ENCODE measurements around the gene RAB5A.

RAB5A gene

DNA sequence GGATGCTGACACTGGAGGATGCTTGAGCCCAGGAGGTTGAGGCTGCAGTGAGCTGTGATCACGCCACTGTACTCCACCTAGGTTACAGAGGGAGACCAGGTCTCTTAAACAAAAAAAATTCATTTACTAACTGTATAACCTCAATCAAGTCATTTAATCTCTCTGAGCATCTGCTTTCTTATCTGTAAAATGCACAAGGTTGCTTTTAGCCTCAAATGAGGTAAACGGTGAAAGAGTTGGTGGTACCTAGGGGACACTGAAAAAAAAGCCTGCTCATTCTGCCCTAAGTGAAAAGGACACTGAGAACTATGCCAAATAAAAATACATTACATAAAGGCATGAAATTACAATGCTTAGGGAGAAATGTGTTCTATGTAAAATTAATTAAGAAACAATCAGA is 61.7 kb downstream of the RAB5A start:
- H2AK5ac ChIP-seq (ENCODE audit: low read length): no peak overlapping the region

DNA sequence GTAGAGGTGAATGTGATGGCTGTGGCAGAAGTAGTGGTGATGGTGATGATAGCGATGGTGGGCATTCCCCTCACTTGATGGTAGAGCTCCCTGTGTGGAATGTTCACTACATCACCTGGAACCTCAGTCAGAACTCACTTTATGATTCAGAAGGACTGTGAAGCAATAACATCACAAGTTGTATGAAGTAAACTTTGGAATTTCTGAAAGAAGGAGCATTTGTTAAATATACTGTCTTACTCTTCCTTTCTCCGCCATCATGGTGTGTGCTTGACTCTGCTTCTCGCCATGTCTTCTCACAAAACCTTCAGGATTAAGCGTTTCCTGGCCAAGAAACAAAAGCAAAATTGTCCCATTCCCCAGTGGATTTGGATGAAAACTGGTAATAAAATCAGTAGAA is 65.3 kb downstream of the RAB5A start, which contains the start of gene PP2D1:
Gene PP2D1 (minus strand): TSS at position 101 of the 400 bp plus-strand sequence. CDS start 192 bp downstream, outside the sequence.
- no peaks in the 10 kb centered on the region for H3K79me1 ChIP-seq (ENCODE audit: low read length)
- no peak within 1 kb of the TSS for H3K27ac ChIP-seq (ENCODE audit: low read depth, low read length)
- H2BK12ac ChIP-seq (ENCODE audit: low read length): no peak within 1 kb of the TSS
- no peak within 1 kb of the TSS for H4K91ac ChIP-seq (ENCODE audit: low read depth, low read length)
- no peak within 1 kb of the TSS for H2BK120ac ChIP-seq (ENCODE audit: insufficient read depth, low read length, poor library complexity)
- H2AFZ ChIP-seq (ENCODE audit: insufficient read depth, low read length, poor library complexity): no peak within 1 kb of the TSS
- no peaks in the 10 kb centered on the region for H3K79me2 ChIP-seq (ENCODE audit: control insufficient read depth, insufficient read depth, low read length, poor library complexity)
- H2AK5ac ChIP-seq (ENCODE audit: low read length): no peak within 1 kb of the TSS
- no peak within 1 kb of the TSS for H3K4me2 ChIP-seq (ENCODE audit: low read length)
- H3K4me1 ChIP-seq (ENCODE audit: control insufficient read depth in 1 of 2, insufficient read depth in 2 of 2, low read length in 2 of 2): no peaks in the 10 kb centered on the region
- H4K8ac ChIP-seq (ENCODE audit: low read depth, low read length): no peak within 1 kb of the TSS
- no CpG with 5 or more reads among the region's 4 CpGs for WGBS (ENCODE audit: extremely low coverage, insufficient coverage, insufficient read length)
- no peak within 1 kb of the TSS for H3K14ac ChIP-seq (ENCODE audit: low read length)
- no peak within 1 kb of the TSS for H3K23ac ChIP-seq (ENCODE audit: low read length)
- no peak within 1 kb of the TSS for H3K18ac ChIP-seq (ENCODE audit: low read length)
- no peak within 1 kb of the TSS for H3K4ac ChIP-seq (ENCODE audit: low read depth, low read length)
- H3K36me3 ChIP-seq (ENCODE audit: control insufficient read depth in 1 of 2, insufficient read depth in 2 of 2, low read length in 2 of 2): no peaks in the 10 kb centered on the region
- H2BK5ac ChIP-seq (ENCODE audit: low read depth, low read length, poor library complexity): no peak within 1 kb of the TSS
- no peaks in the 10 kb centered on the region for H3K9me3 ChIP-seq (ENCODE audit: insufficient read depth, low read depth, low read length)
- H3K4me3 ChIP-seq (ENCODE audit: low read depth, low read length): no peak within 1 kb of the TSS
- no peak within 1 kb of the TSS for H4K12ac ChIP-seq (ENCODE audit: low read depth, low read length)
- no peak within 1 kb of the TSS for H3K9ac ChIP-seq (ENCODE audit: low read length)
- peak; percentile 22 to 26 for DNase-seq
- no peaks in the 10 kb centered on the region for H3K27me3 ChIP-seq (ENCODE audit: insufficient read depth, low read length)

More for the DNA sequence above, 61.7 kb downstream of the RAB5A start:
- no peak overlapping the region for H3K4ac ChIP-seq (ENCODE audit: low read depth, low read length)
- H3K4me2 ChIP-seq (ENCODE audit: low read length): no peak overlapping the region
- H3K14ac ChIP-seq (ENCODE audit: low read length): no peak overlapping the region
- no peak overlapping the region for H3K18ac ChIP-seq (ENCODE audit: low read length)
- no peaks in the 10 kb centered on the region for H3K36me3 ChIP-seq (ENCODE audit: control insufficient read depth in 1 of 2, insufficient read depth in 2 of 2, low read length in 2 of 2)
- no peak overlapping the region for H2BK12ac ChIP-seq (ENCODE audit: low read length)
- no peaks in the 10 kb centered on the region for H3K27me3 ChIP-seq (ENCODE audit: insufficient read depth, low read length)
- H3K9me3 ChIP-seq (ENCODE audit: insufficient read depth, low read depth, low read length): no peaks in the 10 kb centered on the region
- no peak overlapping the region for H2BK5ac ChIP-seq (ENCODE audit: low read depth, low read length, poor library complexity)
- H4K12ac ChIP-seq (ENCODE audit: low read depth, low read length): no peak overlapping the region
- no peaks in the 10 kb centered on the region for H3K79me1 ChIP-seq (ENCODE audit: low read length)
- no peak for DNase-seq
- no peak overlapping the region for H3K27ac ChIP-seq (ENCODE audit: low read depth, low read length)
- H3K79me2 ChIP-seq (ENCODE audit: control insufficient read depth, insufficient read depth, low read length, poor library complexity): no peaks in the 10 kb centered on the region
- no peak overlapping the region for H3K4me3 ChIP-seq (ENCODE audit: low read depth, low read length)
- H2BK120ac ChIP-seq (ENCODE audit: insufficient read depth, low read length, poor library complexity): no peak overlapping the region
- H2AFZ ChIP-seq (ENCODE audit: insufficient read depth, low read length, poor library complexity): no peak overlapping the region
- H4K8ac ChIP-seq (ENCODE audit: low read depth, low read length): no peak overlapping the region
- H3K23ac ChIP-seq (ENCODE audit: low read length): no peak overlapping the region
- H4K91ac ChIP-seq (ENCODE audit: low read depth, low read length): no peak overlapping the region
- WGBS (ENCODE audit: extremely low coverage, insufficient coverage, insufficient read length): no CpG with 5 or more reads among the region's 2 CpGs
- H3K9ac ChIP-seq (ENCODE audit: low read length): no peak overlapping the region
- no peaks in the 10 kb centered on the region for H3K4me1 ChIP-seq (ENCODE audit: control insufficient read depth in 1 of 2, insufficient read depth in 2 of 2, low read length in 2 of 2)

DNA sequence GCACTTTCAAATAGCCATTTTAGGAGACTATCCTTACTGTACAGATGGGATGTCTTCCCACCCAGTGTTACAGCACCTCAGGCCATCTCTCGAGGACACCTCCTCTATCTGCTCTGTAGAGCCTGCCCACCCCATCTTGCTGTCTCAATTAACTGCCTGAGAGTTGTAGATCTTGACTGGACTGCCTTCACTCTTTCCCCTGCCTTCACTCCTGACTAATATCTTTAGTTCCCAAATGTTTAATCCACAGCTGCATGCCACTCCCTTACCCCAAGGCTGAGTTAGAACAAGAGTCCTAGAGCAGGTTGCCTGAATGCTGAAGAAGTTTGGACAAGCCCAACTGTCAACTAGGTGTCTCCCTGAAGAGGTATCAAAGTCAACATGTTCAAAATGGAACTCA is 66.5 kb downstream of the RAB5A start:
- Histone ChIP-seq H3K9ac (ENCODE audit: low read length) (no peak overlapping the region), H3K23ac (ENCODE audit: low read length) (no peak overlapping the region), H2AK5ac (ENCODE audit: low read length) (no peak overlapping the region), H3K4me3 (ENCODE audit: low read depth, low read length) (no peak overlapping the region), H4K8ac (ENCODE audit: low read depth, low read length) (no peak overlapping the region), H3K4me1 (ENCODE audit: control insufficient read depth in 1 of 2, insufficient read depth in 2 of 2, low read length in 2 of 2) (no peaks in the 10 kb centered on the region), H2BK5ac (ENCODE audit: low read depth, low read length, poor library complexity) (no peak overlapping the region), H3K4ac (ENCODE audit: low read depth, low read length) (no peak overlapping the region), H3K9me3 (ENCODE audit: insufficient read depth, low read depth, low read length) (no peaks in the 10 kb centered on the region), H3K79me1 (ENCODE audit: low read length) (no peaks in the 10 kb centered on the region), H3K14ac (ENCODE audit: low read length) (no peak overlapping the region), H3K27ac (ENCODE audit: low read depth, low read length) (no peak overlapping the region), H4K12ac (ENCODE audit: low read depth, low read length) (no peak overlapping the region), H3K18ac (ENCODE audit: low read length) (no peak overlapping the region), H4K91ac (ENCODE audit: low read depth, low read length) (no peak overlapping the region), H3K36me3 (ENCODE audit: control insufficient read depth in 1 of 2, insufficient read depth in 2 of 2, low read length in 2 of 2) (no peaks in the 10 kb centered on the region), H3K4me2 (ENCODE audit: low read length) (no peak overlapping the region), H2BK120ac (ENCODE audit: insufficient read depth, low read length, poor library complexity) (no peak overlapping the region), H3K79me2 (ENCODE audit: control insufficient read depth, insufficient read depth, low read length, poor library complexity) (no peaks in the 10 kb centered on the region), H2BK12ac (ENCODE audit: low read length) (no peak overlapping the region), H3K27me3 (ENCODE audit: insufficient read depth, low read length) (no peaks in the 10 kb centered on the region), H2AFZ (ENCODE audit: insufficient read depth, low read length, poor library complexity) (no peak overlapping the region)
- no peak for DNase-seq
- WGBS (ENCODE audit: extremely low coverage, insufficient coverage, insufficient read length): no CpG with 5 or more reads among the region's 1 CpG

DNA sequence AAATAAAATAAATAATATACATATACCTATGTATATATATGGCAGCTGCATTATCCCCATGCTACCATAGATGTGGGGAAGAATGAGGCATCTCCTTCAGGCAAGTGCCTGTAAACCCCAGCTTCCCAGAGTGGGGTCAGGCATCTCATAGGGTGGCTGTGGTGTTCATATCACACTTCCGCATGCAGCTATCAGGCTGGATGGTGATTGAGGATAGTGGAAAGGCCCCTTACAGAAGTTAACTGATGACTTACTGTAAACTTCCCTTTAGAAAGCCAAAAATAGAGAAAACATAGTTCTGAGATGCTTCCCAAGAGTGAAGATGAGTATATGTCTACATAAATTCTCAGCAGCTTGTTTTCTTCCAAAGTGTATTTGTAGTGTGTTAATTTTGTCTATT is 68.6 kb downstream of the RAB5A start:
- H3K4me2 ChIP-seq (ENCODE audit: low read length): no peak overlapping the region
- no peak overlapping the region for H4K8ac ChIP-seq (ENCODE audit: low read depth, low read length)
- no peak overlapping the region for H4K91ac ChIP-seq (ENCODE audit: low read depth, low read length)
- H2AK5ac ChIP-seq (ENCODE audit: low read length): no peak overlapping the region
- no peaks in the 10 kb centered on the region for H3K27me3 ChIP-seq (ENCODE audit: insufficient read depth, low read length)
- no peaks in the 10 kb centered on the region for H3K79me2 ChIP-seq (ENCODE audit: control insufficient read depth, insufficient read depth, low read length, poor library complexity)
- H3K4ac ChIP-seq (ENCODE audit: low read depth, low read length): no peak overlapping the region
- H3K18ac ChIP-seq (ENCODE audit: low read length): no peak overlapping the region
- no peak overlapping the region for H3K23ac ChIP-seq (ENCODE audit: low read length)
- WGBS (ENCODE audit: extremely low coverage, insufficient coverage, insufficient read length): no CpG with 5 or more reads among the region's 1 CpG
- no peaks in the 10 kb centered on the region for H3K79me1 ChIP-seq (ENCODE audit: low read length)
- H2BK120ac ChIP-seq (ENCODE audit: insufficient read depth, low read length, poor library complexity): no peak overlapping the region
- no peaks in the 10 kb centered on the region for H3K9me3 ChIP-seq (ENCODE audit: insufficient read depth, low read depth, low read length)
- no peak overlapping the region for H2BK12ac ChIP-seq (ENCODE audit: low read length)
- H3K4me3 ChIP-seq (ENCODE audit: low read depth, low read length): no peak overlapping the region
- no peak for DNase-seq
- H2BK5ac ChIP-seq (ENCODE audit: low read depth, low read length, poor library complexity): no peak overlapping the region
- no peaks in the 10 kb centered on the region for H3K4me1 ChIP-seq (ENCODE audit: control insufficient read depth in 1 of 2, insufficient read depth in 2 of 2, low read length in 2 of 2)
- H2AFZ ChIP-seq (ENCODE audit: insufficient read depth, low read length, poor library complexity): no peak overlapping the region
- H3K27ac ChIP-seq (ENCODE audit: low read depth, low read length): no peak overlapping the region
- H3K36me3 ChIP-seq (ENCODE audit: control insufficient read depth in 1 of 2, insufficient read depth in 2 of 2, low read length in 2 of 2): no peaks in the 10 kb centered on the region
- no peak overlapping the region for H3K14ac ChIP-seq (ENCODE audit: low read length)
- no peak overlapping the region for H4K12ac ChIP-seq (ENCODE audit: low read depth, low read length)
- no peak overlapping the region for H3K9ac ChIP-seq (ENCODE audit: low read length)

Data from trophoblast cell (in vitro differentiated cells and primary cell).